Hepatocyte (in vitro differentiated cells): ENCODE measurements around the gene SEBOX. TPM values are rescaled to one million over a fixed set of nuclear protein-coding genes. Genes with fewer than 3 reads are reported as not detected.

Source experiments
- DNase-seq: peaks from one replicate; pipeline ENCODE4 v3.0.0-alpha.2; 2016; ENCODE audit warnings: low spot score
- H2AFZ ChIP-seq: fragments of 200-600 bp; sonication (generic); 2 replicates; pipeline ENCODE4 v1.6.0; 2016; ENCODE audit warnings: antibody characterized with exemption, mild to moderate bottlenecking
- H3K27ac ChIP-seq: fragments of 200-600 bp; sonication (generic); 2 replicates; pipeline ENCODE4 v1.5.1; 2016; ENCODE audit warnings: mild to moderate bottlenecking
- H3K27me3 ChIP-seq: fragments of 200-600 bp; sonication (generic); 2 replicates; pipeline ENCODE4 v1.6.1; 2016
- H3K36me3 ChIP-seq: fragments of 200-600 bp; sonication (generic); replicated peaks from 2 replicates; pipeline ENCODE4 v1.5.1; 2016; ENCODE audit warnings: low read depth; ENCODE audit not compliant: insufficient read depth
- H3K4me1 ChIP-seq: fragments of 200-600 bp; sonication (generic); 2 replicates; pipeline ENCODE4 v1.5.1; 2016; ENCODE audit warnings: mild to moderate bottlenecking, moderate library complexity; ENCODE audit not compliant: insufficient read depth
- H3K4me2 ChIP-seq: fragments of 200-600 bp; sonication (generic); 2 replicates; pipeline ENCODE4 v1.6.0; 2016
- H3K4me3 ChIP-seq: fragments of 200-600 bp; sonication (generic); 2 replicates; pipeline ENCODE4 v1.5.1; 2016; ENCODE audit warnings: mild to moderate bottlenecking
- H3K79me2 ChIP-seq: fragments of 200-600 bp; sonication (generic); 2 replicates; pipeline ENCODE4 v1.6.0; 2017; ENCODE audit warnings: mild to moderate bottlenecking
- H3K9me2 ChIP-seq: fragments of 200-600 bp; sonication (generic); replicated peaks from 2 replicates; pipeline ENCODE4 v1.6.0; 2017; ENCODE audit warnings: mild to moderate bottlenecking; ENCODE audit not compliant: insufficient read depth
- H3K9me3 ChIP-seq: fragments of 200-600 bp; sonication (generic); 2 replicates; pipeline ENCODE4 v1.5.1; 2016; ENCODE audit warnings: low read depth, mild to moderate bottlenecking
- H4K20me1 ChIP-seq: fragments of 200-600 bp; sonication (generic); 2 replicates; pipeline ENCODE4 v1.6.0; 2016; ENCODE audit warnings: mild to moderate bottlenecking; ENCODE audit not compliant: insufficient read depth, poor library complexity, severe bottlenecking
- EZH2 ChIP-seq: fragments of 200-600 bp; sonication (generic); IDR thresholded peaks from 2 replicates; pipeline ENCODE4 v1.6.1; 2016; ENCODE audit warnings: antibody characterized with exemption, mild to moderate bottlenecking, borderline replicate concordance
- EZH2phosphoT487 ChIP-seq: fragments of 200-600 bp; sonication (generic); IDR thresholded peaks from one replicate; pipeline ENCODE4 v1.6.1; 2018; ENCODE audit warnings: antibody characterized with exemption, mild to moderate bottlenecking, low read depth, moderate library complexity; ENCODE audit not compliant: unreplicated experiment, severe bottlenecking
- WGBS: methylation state at CpG from one replicate; pipeline ENCODE4 v1.1.6; 2016; ENCODE audit warnings: low lambda C conversion rate; ENCODE audit errors: missing lambda C conversion rate; 5-methylcytosine and 5-hydroxymethylcytosine counted together
- polyA plus RNA-seq: library from polyadenylated mRNA; unstranded; fragments of >200 nt; fragmentation: Nextera tagmentation; extraction: Ambion mirVana; gene quantifications from 2 replicates; pipeline ENCODE4 v1.2.1, GENCODE V29; 2016
- total RNA-seq: library from RNA; depleted of rRNA; stranded (reverse); fragments of >200 nt; gene quantifications from 2 replicates; pipeline ENCODE4 v1.2.3, GENCODE V29; 2014
- TF ChIP-seq, protein P1 (sequence below): fragments of 200-600 bp; sonication (generic); IDR thresholded peaks from 2 replicates; pipeline ENCODE4 v1.5.1; 2016; ENCODE audit warnings: antibody characterized with exemption, mild to moderate bottlenecking; ENCODE audit not compliant: poor library complexity

Gene SEBOX
- total and polyA plus RNA-seq, 2 experiments from 2014 or later, result not detected

DNA sequence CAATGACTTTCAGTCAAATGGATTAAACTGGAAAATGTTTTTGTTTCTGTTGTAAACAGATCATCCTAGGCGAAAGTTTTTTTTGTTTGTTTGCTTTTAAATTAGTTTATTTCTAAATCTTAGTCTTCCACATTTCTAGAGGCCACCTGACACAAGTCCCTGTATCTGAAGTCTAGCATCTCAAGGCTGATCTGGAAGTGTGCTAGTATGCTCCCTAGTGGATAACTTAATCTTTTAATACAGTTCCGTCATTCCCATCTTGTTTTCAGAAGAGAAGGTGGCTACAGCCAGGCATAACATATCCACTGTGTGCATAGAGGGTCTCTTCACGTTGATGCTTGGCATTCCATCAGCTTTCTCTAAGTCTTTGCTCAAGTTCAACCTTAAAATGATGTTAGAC is 37.3 kb downstream of the SEBOX start:
- TF ChIP-seq EZH2 (no peak), EZH2phosphoT487 (no peak)
- TF ChIP-seq, protein P1, sequence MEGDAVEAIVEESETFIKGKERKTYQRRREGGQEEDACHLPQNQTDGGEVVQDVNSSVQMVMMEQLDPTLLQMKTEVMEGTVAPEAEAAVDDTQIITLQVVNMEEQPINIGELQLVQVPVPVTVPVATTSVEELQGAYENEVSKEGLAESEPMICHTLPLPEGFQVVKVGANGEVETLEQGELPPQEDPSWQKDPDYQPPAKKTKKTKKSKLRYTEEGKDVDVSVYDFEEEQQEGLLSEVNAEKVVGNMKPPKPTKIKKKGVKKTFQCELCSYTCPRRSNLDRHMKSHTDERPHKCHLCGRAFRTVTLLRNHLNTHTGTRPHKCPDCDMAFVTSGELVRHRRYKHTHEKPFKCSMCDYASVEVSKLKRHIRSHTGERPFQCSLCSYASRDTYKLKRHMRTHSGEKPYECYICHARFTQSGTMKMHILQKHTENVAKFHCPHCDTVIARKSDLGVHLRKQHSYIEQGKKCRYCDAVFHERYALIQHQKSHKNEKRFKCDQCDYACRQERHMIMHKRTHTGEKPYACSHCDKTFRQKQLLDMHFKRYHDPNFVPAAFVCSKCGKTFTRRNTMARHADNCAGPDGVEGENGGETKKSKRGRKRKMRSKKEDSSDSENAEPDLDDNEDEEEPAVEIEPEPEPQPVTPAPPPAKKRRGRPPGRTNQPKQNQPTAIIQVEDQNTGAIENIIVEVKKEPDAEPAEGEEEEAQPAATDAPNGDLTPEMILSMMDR, result no peak
- peaks cover 41% of the 10 kb centered on the region for H3K79me2 ChIP-seq
- no peaks in the 10 kb centered on the region for H3K36me3 ChIP-seq
- DNase-seq, result no peak
- H4K20me1 ChIP-seq, result no peaks in the 10 kb centered on the region
- H3K9me2 ChIP-seq, result no peaks in the 10 kb centered on the region
- no peaks in the 10 kb centered on the region for H3K27me3 ChIP-seq
- peaks cover 7% of the 10 kb centered on the region for H3K4me1 ChIP-seq
- no peak overlapping the region for H2AFZ ChIP-seq
- 76% methylated on average over 3 of the region's 3 CpGs for WGBS
- H3K4me2 ChIP-seq, result no peak overlapping the region
- no peak overlapping the region for H3K27ac ChIP-seq
- no peak overlapping the region for H3K4me3 ChIP-seq
- no peaks in the 10 kb centered on the region for H3K9me3 ChIP-seq

DNA sequence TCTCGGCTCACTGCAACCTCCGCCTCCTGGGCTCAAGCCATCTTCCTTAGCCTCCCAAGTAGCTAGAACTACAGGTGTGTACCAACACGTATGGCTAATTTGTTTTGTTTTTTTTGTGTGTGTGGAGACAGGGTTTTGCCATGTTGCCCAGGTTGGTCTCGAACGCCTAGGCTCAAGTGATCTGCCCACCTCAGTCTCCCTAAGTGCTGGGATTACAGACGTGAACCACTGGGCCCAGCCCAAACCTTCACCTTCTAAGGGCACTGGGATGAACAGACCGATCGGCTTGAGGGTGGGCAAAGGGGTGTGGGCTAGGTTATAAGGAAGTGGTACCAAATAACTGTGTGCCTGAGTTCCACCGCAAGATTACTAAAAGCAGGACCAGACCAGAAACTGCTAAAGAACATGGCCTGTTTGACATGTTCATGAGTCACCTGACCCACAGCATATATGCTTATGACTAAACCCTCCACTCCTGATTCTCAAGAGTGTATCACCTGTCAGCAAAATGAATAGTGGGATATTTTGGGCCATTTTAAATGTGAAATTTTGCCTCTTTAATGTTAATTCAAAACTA is 37.9 kb downstream of the SEBOX start:
- no peak for DNase-seq
- Histone ChIP-seq H3K4me2 (no peak overlapping the region), H3K9me2 (no peaks in the 10 kb centered on the region), H3K36me3 (no peaks in the 10 kb centered on the region), H3K4me3 (no peak overlapping the region), H3K27ac (no peak overlapping the region), H3K79me2 (peaks cover 41% of the 10 kb centered on the region), H4K20me1 (no peaks in the 10 kb centered on the region), H2AFZ (no peak overlapping the region), H3K4me1 (peaks cover 7% of the 10 kb centered on the region), H3K9me3 (no peaks in the 10 kb centered on the region), H3K27me3 (no peaks in the 10 kb centered on the region)
- TF ChIP-seq EZH2phosphoT487 (no peak), EZH2 (no peak)
- TF ChIP-seq, protein P1, result no peak
- WGBS, result 96% methylated on average over 9 of the region's 9 CpGs

DNA sequence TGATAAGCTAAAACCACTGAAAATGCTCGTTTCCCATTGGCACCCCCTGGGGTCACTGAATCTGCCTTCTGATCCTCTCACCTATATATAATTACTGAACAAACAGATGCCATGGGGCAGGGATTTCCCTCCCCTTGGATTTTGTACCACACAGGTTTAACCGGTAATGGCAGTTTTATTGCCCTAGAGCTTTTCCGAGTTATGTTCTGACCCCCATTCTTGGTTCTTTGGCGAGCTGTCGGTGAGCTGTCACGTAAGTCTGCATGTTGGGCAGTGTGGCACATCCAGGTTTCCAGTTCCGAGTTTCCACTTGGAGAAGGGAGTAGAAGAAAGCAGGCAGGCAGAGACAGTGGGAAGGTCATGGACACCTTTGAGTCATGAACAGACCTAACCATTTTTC is 38.9 kb downstream of the SEBOX start:
- Histone ChIP-seq H3K27me3 (no peaks in the 10 kb centered on the region), H3K9me2 (no peaks in the 10 kb centered on the region), H3K9me3 (no peaks in the 10 kb centered on the region), H3K4me1 (peaks cover 7% of the 10 kb centered on the region), H4K20me1 (no peaks in the 10 kb centered on the region), H3K79me2 (peaks cover 47% of the 10 kb centered on the region), H2AFZ (no peak overlapping the region), H3K27ac (no peak overlapping the region), H3K36me3 (no peaks in the 10 kb centered on the region), H3K4me2 (peak overlapping the region; percentile 35), H3K4me3 (no peak overlapping the region)
- WGBS, result 75% methylated on average over 7 of the region's 7 CpGs
- TF ChIP-seq, protein P1, result no peak
- TF ChIP-seq EZH2phosphoT487 (no peak), EZH2 (no peak)
- DNase-seq, result peak; percentile 13
